Transverse colon (tissue), 4 donors: Measurements from ENCODE around the gene ZNF821. TPM values are rescaled to one million over a fixed set of nuclear protein-coding genes. Genes with fewer than 3 reads are reported as not detected.

ENCODE experiments used
- DNase-seq: peaks from one replicate; pipeline ENCODE4 v3.0.0-alpha.2; 2019
- H3K27ac ChIP-seq, 4 donors: fragments of 200-600 bp; sonication (generic); 2 replicates each; pipeline ENCODE4 v1.5.1; 2016 to 2018; ENCODE audit warnings: inconsistent platforms in 4 of 4
- H3K27me3 ChIP-seq: fragments of 200-600 bp; sonication (generic); 2 replicates; pipeline ENCODE4 v1.5.1; 2017; ENCODE audit warnings: inconsistent platforms
- H3K36me3 ChIP-seq, 4 donors: fragments of 200-600 bp; sonication (generic); 2 replicates each; pipeline ENCODE4 v1.5.1; 2017 to 2019; ENCODE audit warnings: inconsistent platforms in 4 of 4
- H3K4me1 ChIP-seq, 4 donors: fragments of 200-600 bp; sonication (generic); 2 replicates each; pipeline ENCODE4 v1.5.1; 2017 to 2020; ENCODE audit warnings: inconsistent platforms in 4 of 4
- H3K4me3 ChIP-seq, 4 donors: fragments of 200-600 bp; sonication (generic); 1 replicate in 1 of 4; 2 replicates in 3 of 4; pipeline versions ENCODE4 v1.5.1 to v1.6.1; 2017 to 2019; ENCODE audit warnings: inconsistent platforms in 4 of 4
- H3K9me3 ChIP-seq, 2 donors: fragments of 200-600 bp; sonication (generic); 2 replicates each; pipeline ENCODE4 v1.5.1; 2017 to 2019; ENCODE audit warnings: inconsistent platforms in 2 of 2
- CTCF ChIP-seq, 5 experiments: fragments of 200-600 bp in 3 of 5; fragments of 450-650 bp in 2 of 5; sonication (generic) in 3 of 5; IDR thresholded peaks; 1 replicate in 2 of 5; 2 replicates in 3 of 5; pipeline ENCODE4 v1.5.1; 2016 to 2017; ENCODE audit warnings: antibody characterized with exemption in 5 of 5, inconsistent platforms in 3 of 5, mild to moderate bottlenecking in 2 of 5, moderate library complexity in 1 of 5
- EP300 ChIP-seq: sonication (generic); formaldehyde crosslinking; IDR thresholded peaks from one replicate; pipeline ENCODE4 v1.6.1; 2017; ENCODE audit warnings: antibody characterized with exemption, low read depth
- POLR2A ChIP-seq: fragments of 450-650 bp; IDR thresholded peaks from one replicate; pipeline ENCODE4 v1.6.1; 2016; ENCODE audit warnings: antibody characterized with exemption, mild to moderate bottlenecking, moderate library complexity
- POLR2AphosphoS5 ChIP-seq, 3 donors: sonication (generic); formaldehyde crosslinking; IDR thresholded peaks; one replicate each; pipeline ENCODE4 v1.6.1; 2016; ENCODE audit warnings: antibody characterized with exemption in 3 of 3
- WGBS, 2 donors: methylation state at CpG; one replicate each; pipeline ENCODE4 v1.1.5; 2018; ENCODE audit warnings: low coverage in 1 of 2; 5-methylcytosine and 5-hydroxymethylcytosine counted together
- in situ Hi-C, 4 donors: fragments of 200-750 bp; cut with MboI; loops; one replicate each; pipeline versions ENCODE4 v1.15.0 to v1.15.1; 2017; ENCODE audit warnings: low sequenced_read_pairs in 3 of 4, low pct_ligation_motif_present in 1 of 4, low pct_unique_long_range_greater_than_20kb in 1 of 4
- intact Hi-C: fragments of 100-400 bp; cut with DNase I; formaldehyde crosslinking; loops from one replicate; pipeline ENCODE4 v1.15.1; 2023; ENCODE audit warnings: low total_unique reads
- total RNA-seq, 4 donors: library from RNA; depleted of rRNA; stranded (reverse); fragments of >200 nt; gene quantifications; one replicate each; pipeline ENCODE4 v1.1.0, GENCODE V29; 2016

ZNF821 gene
- total RNA-seq, 4 donors from 2014 or later = 9.4 to 31.6 (median 13.6) TPM

DNA sequence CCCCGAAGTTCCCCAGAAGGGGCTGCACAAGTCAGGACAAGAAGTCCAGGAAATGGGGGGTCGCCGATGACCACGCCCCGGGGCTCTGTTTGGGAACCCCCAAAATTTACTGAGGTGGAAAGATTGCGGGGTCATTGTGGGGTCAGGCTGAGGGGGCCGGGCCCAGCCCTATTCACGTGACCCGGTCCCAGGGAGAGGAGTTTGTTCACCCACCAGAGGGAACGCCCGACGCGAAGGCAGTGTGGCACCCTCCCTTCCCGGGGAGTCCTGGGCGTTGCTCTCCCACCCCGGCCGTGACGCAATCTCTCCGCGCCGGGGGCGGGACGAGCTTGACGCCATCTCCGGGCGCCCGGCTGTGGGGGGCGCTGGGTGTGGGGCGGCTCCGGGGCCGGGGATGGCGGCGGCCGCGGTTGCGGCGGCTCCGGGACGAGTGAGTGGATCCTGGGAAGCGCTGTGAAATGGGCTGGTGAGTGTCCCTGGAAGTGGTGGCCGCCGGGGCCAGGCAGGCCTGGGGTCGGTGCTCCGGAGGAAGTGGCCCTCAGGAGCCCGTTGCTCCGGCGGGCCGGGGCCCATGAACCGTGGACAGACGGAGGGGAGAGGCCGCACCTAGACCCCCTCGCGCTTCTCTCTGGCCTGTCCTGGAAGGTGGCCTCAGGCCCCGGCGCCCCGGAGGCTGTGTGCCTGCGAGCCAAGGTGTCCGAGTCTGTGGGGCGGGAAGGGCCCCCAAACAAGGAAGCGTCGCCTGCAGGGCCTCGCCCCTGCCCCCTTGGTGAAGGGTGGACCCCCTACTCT lies 38.1 kb downstream of the ZNF821 start, which contains the start of gene ATXN1L:
Gene ATXN1L, plus strand, starts transcription at position 338 of the 792 bp plus-strand sequence. CDS start 3,765 bp downstream, outside the sequence.
- 0 to 1% methylated on average over 2 to 35 of the region's 62 CpGs for WGBS, 2 donors
- Histone ChIP-seq H3K27me3 (no peaks in the 10 kb centered on the region), H3K36me3 (peaks cover 0 to 17% (median 6%) of the 10 kb centered on the region in 4 donors), H3K4me3 (peak within 1 kb of the TSS; percentile 80 to 92 (median 90)), H3K4me1 (peaks cover 0 to 19% (median 8%) of the 10 kb centered on the region in 4 donors), H3K9me3 (no peaks in the 10 kb centered on the region), H3K27ac (peak within 1 kb of the TSS; percentile 84 to 92 (median 88))
- TF ChIP-seq POLR2A (peak; percentile 90), CTCF (IDR thresholded peaks at IDR 0.05) (peak in 2 of 5 experiments; percentile 11 to 33), POLR2AphosphoS5 (IDR thresholded peaks at IDR 0.05) (peak; percentile 89 to 97 (median 97)), EP300 (peak; percentile 31)
- intact Hi-C loops (no loop called here), in situ Hi-C loops (no loop called here)
- peak; percentile 95 for DNase-seq

GRCh38 chr16:71843572-71843971 lies 40.4 kb downstream of the ZNF821 start:
- Histone ChIP-seq H3K27ac (peak overlapping the region in 1 of 4 donors; percentile 26), H3K27me3 (no peaks in the 10 kb centered on the region), H3K36me3 (peaks cover 0 to 3% (median 0%) of the 10 kb centered on the region in 4 donors), H3K4me1 (peaks cover 0 to 19% (median 8%) of the 10 kb centered on the region in 4 donors), H3K4me3 (no peak overlapping the region), H3K9me3 (no peaks in the 10 kb centered on the region)
- intact Hi-C loops = no loop called here
- WGBS, 2 donors = 52 to 55% methylated on average over 2 of the region's 2 CpGs
- TF ChIP-seq POLR2A (no peak), CTCF (IDR thresholded peaks at IDR 0.05) (no peak), EP300 (no peak), POLR2AphosphoS5 (IDR thresholded peaks at IDR 0.05) (no peak)
- in situ Hi-C loops = no loop called here
- no peak for DNase-seq

- Histone ChIP-seq H3K4me3 (no peak overlapping the region), H3K27ac (no peak overlapping the region), H3K4me1 (peaks cover 0 to 2% (median 0%) of the 10 kb centered on the region in 4 donors), H3K36me3 (no peaks in the 10 kb centered on the region), H3K27me3 (no peaks in the 10 kb centered on the region), H3K9me3 (no peaks in the 10 kb centered on the region)
- TF ChIP-seq CTCF (IDR thresholded peaks at IDR 0.05) (no peak), EP300 (no peak), POLR2AphosphoS5 (IDR thresholded peaks at IDR 0.05) (no peak), POLR2A (no peak)
- WGBS, 2 donors = 77 to 80% methylated on average over 4 to 7 of the region's 7 CpGs
- in situ Hi-C loops (no loop called here), intact Hi-C loops (no loop called here)
- no peak for DNase-seq
Measured at GRCh38 chr16:71840052-71840451, 43.9 kb downstream of the ZNF821 start.

DNA sequence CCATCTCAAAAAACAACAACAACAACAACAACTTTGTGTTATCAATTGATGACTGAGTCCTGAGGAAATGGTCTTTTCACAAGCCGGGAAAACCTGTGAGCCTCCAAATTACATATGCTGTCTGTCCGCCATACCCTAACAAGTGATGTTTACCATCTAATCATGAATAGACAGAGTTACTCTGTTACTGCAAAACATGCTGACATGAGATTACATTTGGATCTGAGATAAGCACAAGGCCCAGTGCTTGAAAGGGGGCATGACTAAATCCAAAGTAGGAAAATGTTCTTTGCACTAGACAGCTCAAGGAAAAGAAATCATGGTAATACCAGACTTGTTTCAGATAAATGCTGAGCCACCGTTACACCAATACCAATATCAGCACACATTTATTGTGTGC lies 46.8 kb downstream of the ZNF821 start:
- no peak overlapping the region for H3K4me3 ChIP-seq
- H3K9me3 ChIP-seq = no peaks in the 10 kb centered on the region
- TF ChIP-seq CTCF (IDR thresholded peaks at IDR 0.05) = no peak
- TF ChIP-seq POLR2AphosphoS5 (IDR thresholded peaks at IDR 0.05) = no peak
- H3K27me3 ChIP-seq = no peaks in the 10 kb centered on the region
- in situ Hi-C loops (no loop called here), intact Hi-C loops (no loop called here)
- no peaks in the 10 kb centered on the region for H3K4me1 ChIP-seq
- WGBS, 2 donors = 92 to 95% methylated on average over 3 of the region's 3 CpGs
- H3K36me3 ChIP-seq = no peaks in the 10 kb centered on the region
- H3K27ac ChIP-seq = no peak overlapping the region
- DNase-seq = no peak
